ENCODE results near the gene IFT80.

DNA sequence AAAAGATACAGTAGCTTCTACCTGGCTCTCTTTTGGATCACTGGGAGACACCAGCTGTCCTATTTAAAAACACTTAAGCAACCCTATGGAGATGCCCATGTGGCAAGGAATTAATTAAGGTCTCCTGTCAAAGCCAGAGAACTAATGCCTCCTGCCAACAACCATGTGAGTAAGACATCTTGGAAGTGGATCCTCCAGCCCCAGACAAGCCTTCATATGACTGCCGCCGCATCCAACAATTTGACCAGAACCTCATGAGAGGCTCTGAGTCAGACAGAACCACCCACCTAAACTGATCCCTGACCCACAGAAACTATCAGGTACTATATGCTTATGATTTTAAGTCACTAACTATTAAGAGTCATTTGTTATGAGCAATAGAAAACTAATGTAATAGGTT lies 22.3 kb downstream of the IFT80 start:
- TF ChIP-seq, protein P1, sequence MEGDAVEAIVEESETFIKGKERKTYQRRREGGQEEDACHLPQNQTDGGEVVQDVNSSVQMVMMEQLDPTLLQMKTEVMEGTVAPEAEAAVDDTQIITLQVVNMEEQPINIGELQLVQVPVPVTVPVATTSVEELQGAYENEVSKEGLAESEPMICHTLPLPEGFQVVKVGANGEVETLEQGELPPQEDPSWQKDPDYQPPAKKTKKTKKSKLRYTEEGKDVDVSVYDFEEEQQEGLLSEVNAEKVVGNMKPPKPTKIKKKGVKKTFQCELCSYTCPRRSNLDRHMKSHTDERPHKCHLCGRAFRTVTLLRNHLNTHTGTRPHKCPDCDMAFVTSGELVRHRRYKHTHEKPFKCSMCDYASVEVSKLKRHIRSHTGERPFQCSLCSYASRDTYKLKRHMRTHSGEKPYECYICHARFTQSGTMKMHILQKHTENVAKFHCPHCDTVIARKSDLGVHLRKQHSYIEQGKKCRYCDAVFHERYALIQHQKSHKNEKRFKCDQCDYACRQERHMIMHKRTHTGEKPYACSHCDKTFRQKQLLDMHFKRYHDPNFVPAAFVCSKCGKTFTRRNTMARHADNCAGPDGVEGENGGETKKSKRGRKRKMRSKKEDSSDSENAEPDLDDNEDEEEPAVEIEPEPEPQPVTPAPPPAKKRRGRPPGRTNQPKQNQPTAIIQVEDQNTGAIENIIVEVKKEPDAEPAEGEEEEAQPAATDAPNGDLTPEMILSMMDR (IDR thresholded peaks at IDR 0.05; ENCODE audit: low read length) = no peak
- TF ChIP-seq EZH2 (IDR thresholded peaks at IDR 0.05; ENCODE audit: borderline replicate concordance, low read length) = no peak

Measured in OCI-LY1 (cell line).